Measurements from ENCODE around the gene PNISR.

GRCh38 chr6:99359800-99360199 is 65.3 kb downstream of the PNISR start:
- TF ChIP-seq CTCF (IDR thresholded peaks at IDR 0.05) (no peak), POLR2A (IDR thresholded peaks at IDR 0.05) (no peak)

All from thyroid gland (tissue), 4 donors.